HG03045 (cell line): ENCODE results near the gene UBE2I.
"Not testable (repeated sequence)": the region's sequence is repeated elsewhere in the genome, so short reads cannot be mapped to it uniquely, and the experiment has no call there.

ENCODE experiments used
- ATAC-seq: cut with Tn5 transposase; IDR thresholded peaks from one replicate; pipeline ENCODE4 v1.9.1; 2021; ENCODE audit warnings: mild to moderate bottlenecking, moderate library complexity; ENCODE audit not compliant: unreplicated experiment

UBE2I gene

GRCh38 chr16:1308977-1309885 is at the start of gene UBE2I:
Gene UBE2I (plus strand): TSS chr16:1309636. CDS start chr16:1314031, 4,395 bp downstream.
- ATAC-seq: peak; percentile 64

GRCh38 chr16:1259760-1260068 is 49.7 kb upstream of the UBE2I start:
- no peak for ATAC-seq

GRCh38 chr16:1260101-1260680 is 49.2 kb upstream of the UBE2I start:
- ATAC-seq: no peak

GRCh38 chr16:1261131-1261892 is 48.1 kb upstream of the UBE2I start:
- no peak for ATAC-seq

GRCh38 chr16:1262210-1262845 is 47.1 kb upstream of the UBE2I start:
- ATAC-seq: no peak

- ATAC-seq: no peak
These were observed 46.6 kb upstream of the UBE2I start for GRCh38 chr16:1262846-1263221.

GRCh38 chr16:1263591-1264344 is 45.7 kb upstream of the UBE2I start:
- ATAC-seq: no peak

- no peak for ATAC-seq
These were observed 44.9 kb upstream of the UBE2I start for GRCh38 chr16:1264345-1265089.

GRCh38 chr16:1265090-1265630 is 44.3 kb upstream of the UBE2I start:
- no peak for ATAC-seq

- no peak for ATAC-seq
These were observed 43.6 kb upstream of the UBE2I start for GRCh38 chr16:1265826-1266225.

GRCh38 chr16:1269418-1269817 is 40.0 kb upstream of the UBE2I start:
- not testable (repeated sequence) for ATAC-seq

GRCh38 chr16:1271380-1271723 is 38.1 kb upstream of the UBE2I start:
- ATAC-seq: no peak

- ATAC-seq: not testable (repeated sequence)
These were observed 37.6 kb upstream of the UBE2I start for GRCh38 chr16:1271724-1272413.

GRCh38 chr16:1272453-1273198 is 36.8 kb upstream of the UBE2I start:
- ATAC-seq: no peak

- ATAC-seq: no peak
These were observed 35.6 kb upstream of the UBE2I start for GRCh38 chr16:1273816-1274215.

- no peak for ATAC-seq
These were observed 34.7 kb upstream of the UBE2I start for GRCh38 chr16:1274767-1275166.

- no peak for ATAC-seq
These were observed 33.5 kb upstream of the UBE2I start for GRCh38 chr16:1275791-1276579.

- ATAC-seq: no peak
These were observed 32.9 kb upstream of the UBE2I start for GRCh38 chr16:1276580-1276878.
